WERI-Rb-1 (cell line): ENCODE results near the gene KCNT1.

ENCODE experiments used
- DNase-seq: peaks from one replicate; pipeline ENCODE4 v3.0.0-alpha.2; 2020
- H3K27ac ChIP-seq: fragments of 250-450 bp; sonication (Bioruptor Pico); 2 replicates; pipeline ENCODE4 v1.5.1; 2020; ENCODE audit warnings: mild to moderate bottlenecking, moderate library complexity
- H3K27me3 ChIP-seq: fragments of 250-450 bp; sonication (Bioruptor Pico); 2 replicates; pipeline ENCODE4 v1.5.1; 2021; ENCODE audit warnings: mild to moderate bottlenecking, low read depth, moderate library complexity; ENCODE audit not compliant: insufficient read depth, severe bottlenecking
- H3K36me3 ChIP-seq: fragments of 250-450 bp; sonication (Bioruptor Pico); 2 replicates; pipeline ENCODE4 v1.5.1; 2020; ENCODE audit warnings: mild to moderate bottlenecking, moderate library complexity
- H3K4me3 ChIP-seq: 2 replicates; pipeline ENCODE4 v1.5.1; 2011; ENCODE audit warnings: low read depth, mild to moderate bottlenecking, control low read depth, low read length
- H3K9me3 ChIP-seq: fragments of 250-450 bp; sonication (Bioruptor Pico); 2 replicates; pipeline ENCODE4 v1.5.1; 2021; ENCODE audit warnings: mild to moderate bottlenecking, moderate library complexity; ENCODE audit not compliant: severe bottlenecking
- CTCF ChIP-seq: IDR thresholded peaks from 2 replicates; pipeline ENCODE4 v1.5.1; 2011; ENCODE audit warnings: low read depth, mild to moderate bottlenecking, control low read depth, inconsistent platforms, low read length

The KCNT1 gene

GRCh38 chr9:135745686-135746324 lies 43.8 kb downstream of the KCNT1 start:
- no peaks in the 10 kb centered on the region for H3K36me3 ChIP-seq
- no peak for TF ChIP-seq CTCF
- H3K27ac ChIP-seq: no peak overlapping the region
- no peaks in the 10 kb centered on the region for H3K9me3 ChIP-seq
- DNase-seq: no peak
- no peak overlapping the region for H3K4me3 ChIP-seq
- no peaks in the 10 kb centered on the region for H3K27me3 ChIP-seq

GRCh38 chr9:135746565-135746964 lies 44.6 kb downstream of the KCNT1 start:
- no peak overlapping the region for H3K4me3 ChIP-seq
- no peak for TF ChIP-seq CTCF
- H3K27ac ChIP-seq: no peak overlapping the region
- no peak for DNase-seq
- no peaks in the 10 kb centered on the region for H3K27me3 ChIP-seq
- H3K36me3 ChIP-seq: no peaks in the 10 kb centered on the region
- H3K9me3 ChIP-seq: no peaks in the 10 kb centered on the region

GRCh38 chr9:135747311-135747710 lies 45.3 kb downstream of the KCNT1 start:
- no peak overlapping the region for H3K27ac ChIP-seq
- no peak for TF ChIP-seq CTCF
- H3K4me3 ChIP-seq: no peak overlapping the region
- no peaks in the 10 kb centered on the region for H3K9me3 ChIP-seq
- H3K36me3 ChIP-seq: no peaks in the 10 kb centered on the region
- no peaks in the 10 kb centered on the region for H3K27me3 ChIP-seq
- no peak for DNase-seq

GRCh38 chr9:135748676-135749075 lies 46.7 kb downstream of the KCNT1 start:
- no peaks in the 10 kb centered on the region for H3K9me3 ChIP-seq
- no peaks in the 10 kb centered on the region for H3K27me3 ChIP-seq
- no peak for DNase-seq
- no peak overlapping the region for H3K27ac ChIP-seq
- no peak for TF ChIP-seq CTCF
- no peaks in the 10 kb centered on the region for H3K36me3 ChIP-seq
- H3K4me3 ChIP-seq: no peak overlapping the region

- DNase-seq: no peak
- Histone ChIP-seq H3K27ac (no peak overlapping the region), H3K36me3 (no peaks in the 10 kb centered on the region), H3K4me3 (no peak overlapping the region), H3K27me3 (no peaks in the 10 kb centered on the region), H3K9me3 (no peaks in the 10 kb centered on the region)
- no peak for TF ChIP-seq CTCF
These were observed 47.4 kb downstream of the KCNT1 start for GRCh38 chr9:135749171-135750045.
